ES-I3 (cell line): ENCODE measurements around the gene NFIA.

ENCODE experiments used
- H3K36me3 ChIP-seq: 2 replicates; pipeline ENCODE4 v1.6.1; 2013; ENCODE audit warnings: mild to moderate bottlenecking, low read length, control low read depth, moderate library complexity; ENCODE audit not compliant: insufficient read depth
- H3K4me1 ChIP-seq: 2 replicates; pipeline ENCODE4 v1.6.1; 2013; ENCODE audit warnings: mild to moderate bottlenecking, control low read depth, low read length; ENCODE audit not compliant: insufficient read depth
- H3K9ac ChIP-seq: 2 replicates; pipeline ENCODE4 v1.6.1; 2013; ENCODE audit warnings: low read depth, mild to moderate bottlenecking, low read length, moderate library complexity
- H3K9me3 ChIP-seq: 2 replicates; pipeline ENCODE4 v1.6.1; 2013; ENCODE audit warnings: mild to moderate bottlenecking, low read length, moderate library complexity; ENCODE audit not compliant: control insufficient read depth, insufficient read depth

Gene NFIA

GRCh38 chr1:61504305-61504704 lies 421.9 kb downstream of the NFIA start:
- H3K9ac ChIP-seq, result no peak overlapping the region
- no peaks in the 10 kb centered on the region for H3K36me3 ChIP-seq
- H3K4me1 ChIP-seq, result peaks cover 4% of the 10 kb centered on the region; the same call in 1 of the 2 replicates
- no peaks in the 10 kb centered on the region for H3K9me3 ChIP-seq

- no peak overlapping the region for H3K9ac ChIP-seq
- no peaks in the 10 kb centered on the region for H3K36me3 ChIP-seq
- no peaks in the 10 kb centered on the region for H3K9me3 ChIP-seq
- peaks cover 4% of the 10 kb centered on the region; the same call in 1 of the 2 replicates for H3K4me1 ChIP-seq
These were observed 422.6 kb downstream of the NFIA start for GRCh38 chr1:61504852-61505390.

- Histone ChIP-seq H3K36me3 (no peaks in the 10 kb centered on the region), H3K9me3 (no peaks in the 10 kb centered on the region), H3K9ac (no peak overlapping the region), H3K4me1 (peaks cover 4% of the 10 kb centered on the region; the same call in 1 of the 2 replicates)
These were observed 423.9 kb downstream of the NFIA start for GRCh38 chr1:61506236-61506635.

- no peak overlapping the region for H3K9ac ChIP-seq
- no peaks in the 10 kb centered on the region for H3K9me3 ChIP-seq
- peaks cover 4% of the 10 kb centered on the region; the same call in 1 of the 2 replicates for H3K4me1 ChIP-seq
- H3K36me3 ChIP-seq, result no peaks in the 10 kb centered on the region
These were observed 424.7 kb downstream of the NFIA start for GRCh38 chr1:61506944-61507500.
